Measurements from ENCODE around the gene TMEM33. TPM values are rescaled to one million over a fixed set of nuclear protein-coding genes. Genes with fewer than 3 reads are reported as not detected.

The TMEM33 gene
- total RNA-seq, 1 donor from 2014 or later: 63.7 TPM

- TF ChIP-seq CTCF (IDR thresholded peaks at IDR 0.05; ENCODE audit: unreplicated experiment): no peak
- Mint-ChIP-seq H3K4me3 (ENCODE audit: low read depth) (no peak overlapping the region), H3K36me3 (ENCODE audit: insufficient read depth) (peaks cover 3% of the 10 kb centered on the region), H3K27me3 (no peaks in the 10 kb centered on the region), H3K9me3 (ENCODE audit: low read depth) (no peaks in the 10 kb centered on the region), H3K4me1 (ENCODE audit: low read depth) (peaks cover 15% of the 10 kb centered on the region), H3K27ac (no peak overlapping the region)
- DNase-seq (ENCODE audit: low spot score, unreplicated experiment): no peak
Observed at GRCh38 chr4:41992967-41993857, 58.0 kb downstream of the TMEM33 start.

GRCh38 chr4:41994461-41994985 lies 59.3 kb downstream of the TMEM33 start:
- no peak overlapping the region for H3K4me3 Mint-ChIP-seq (ENCODE audit: low read depth)
- no peak for TF ChIP-seq CTCF (IDR thresholded peaks at IDR 0.05; ENCODE audit: unreplicated experiment)
- no peak for DNase-seq (ENCODE audit: low spot score, unreplicated experiment)
- H3K27ac Mint-ChIP-seq: no peak overlapping the region
- peaks cover 3% of the 10 kb centered on the region for H3K36me3 Mint-ChIP-seq (ENCODE audit: insufficient read depth)
- no peaks in the 10 kb centered on the region for H3K27me3 Mint-ChIP-seq
- peaks cover 16% of the 10 kb centered on the region for H3K4me1 Mint-ChIP-seq (ENCODE audit: low read depth)
- H3K9me3 Mint-ChIP-seq (ENCODE audit: low read depth): no peaks in the 10 kb centered on the region

- DNase-seq (ENCODE audit: low spot score, unreplicated experiment): no peak
- peaks cover 3% of the 10 kb centered on the region for H3K36me3 Mint-ChIP-seq (ENCODE audit: insufficient read depth)
- H3K4me3 Mint-ChIP-seq (ENCODE audit: low read depth): no peak overlapping the region
- no peaks in the 10 kb centered on the region for H3K9me3 Mint-ChIP-seq (ENCODE audit: low read depth)
- H3K4me1 Mint-ChIP-seq (ENCODE audit: low read depth): peaks cover 5% of the 10 kb centered on the region
- no peak for TF ChIP-seq CTCF (IDR thresholded peaks at IDR 0.05; ENCODE audit: unreplicated experiment)
- no peak overlapping the region for H3K27ac Mint-ChIP-seq
- H3K27me3 Mint-ChIP-seq: no peaks in the 10 kb centered on the region
Observed at GRCh38 chr4:41998019-41998418, 62.8 kb downstream of the TMEM33 start.

- no peaks in the 10 kb centered on the region for H3K27me3 Mint-ChIP-seq
- H3K27ac Mint-ChIP-seq: peak overlapping the region; percentile 27
- no peak for TF ChIP-seq CTCF (IDR thresholded peaks at IDR 0.05; ENCODE audit: unreplicated experiment)
- peaks cover 5% of the 10 kb centered on the region for H3K4me1 Mint-ChIP-seq (ENCODE audit: low read depth)
- no peaks in the 10 kb centered on the region for H3K9me3 Mint-ChIP-seq (ENCODE audit: low read depth)
- H3K36me3 Mint-ChIP-seq (ENCODE audit: insufficient read depth): peaks cover 5% of the 10 kb centered on the region
- DNase-seq (ENCODE audit: low spot score, unreplicated experiment): no peak
- H3K4me3 Mint-ChIP-seq (ENCODE audit: low read depth): no peak overlapping the region
Observed at GRCh38 chr4:41999321-41999720, 64.1 kb downstream of the TMEM33 start.

- H3K27me3 Mint-ChIP-seq: no peaks in the 10 kb centered on the region
- no peak overlapping the region for H3K27ac Mint-ChIP-seq
- no peak for TF ChIP-seq CTCF (IDR thresholded peaks at IDR 0.05; ENCODE audit: unreplicated experiment)
- DNase-seq (ENCODE audit: low spot score, unreplicated experiment): no peak
- H3K9me3 Mint-ChIP-seq (ENCODE audit: low read depth): no peaks in the 10 kb centered on the region
- peaks cover 13% of the 10 kb centered on the region for H3K36me3 Mint-ChIP-seq (ENCODE audit: insufficient read depth)
- H3K4me1 Mint-ChIP-seq (ENCODE audit: low read depth): no peaks in the 10 kb centered on the region
- no peak overlapping the region for H3K4me3 Mint-ChIP-seq (ENCODE audit: low read depth)
Observed at GRCh38 chr4:42008011-42008786, 73.0 kb downstream of the TMEM33 start.
